GM23248 (cell line): Measurements from ENCODE around the gene ANO4.

Source experiments
- EZH2 ChIP-seq: fragments of 200-600 bp; sonication (generic); IDR thresholded peaks from 2 replicates; pipeline ENCODE4 v1.6.1; 2018; ENCODE audit warnings: antibody characterized with exemption, mild to moderate bottlenecking; ENCODE audit not compliant: insufficient read depth, poor library complexity, severe bottlenecking
- EZH2phosphoT487 ChIP-seq: fragments of 200-600 bp; sonication (generic); IDR thresholded peaks from 2 replicates; pipeline ENCODE4 v1.6.1; 2018; ENCODE audit warnings: antibody characterized with exemption, moderate library complexity, mild to moderate bottlenecking, low read depth; ENCODE audit not compliant: insufficient read depth

GRCh38 chr12:101021442-101021841, 226.9 kb downstream of the ANO4 start:
- TF ChIP-seq EZH2: no peak
- no peak for TF ChIP-seq EZH2phosphoT487
